ENCODE measurements around the gene KRI1.

KRI1 gene

GRCh38 chr19:10565567-10566407 is at the start of gene KRI1:
Gene KRI1 (minus strand): TSS chr19:10566010. CDS start chr19:10565999, 11 bp downstream.
- H3K4me2 ChIP-seq (ENCODE audit: low read depth, low read length, poor library complexity, severe bottlenecking) = peak within 1 kb of the TSS; percentile 90
- no peak for TF ChIP-seq EZH2phosphoT487 (IDR thresholded peaks at IDR 0.05; ENCODE audit: borderline replicate concordance)
- no peak for TF ChIP-seq CTCF (conservative IDR thresholded peaks at IDR 0.05; ENCODE audit: low read length)
- H3K27me3 ChIP-seq (ENCODE audit: insufficient read depth, low read length, poor library complexity, severe bottlenecking) = peaks cover 4% of the 10 kb centered on the region
- peak within 1 kb of the TSS; percentile 86 for H3K4me3 ChIP-seq (ENCODE audit: low read length, poor library complexity, severe bottlenecking)
- H3K36me3 ChIP-seq (ENCODE audit: insufficient read depth, low read length) = peaks cover 11% of the 10 kb centered on the region; the same call in 1 of the 2 replicates
- H3K4me1 ChIP-seq (ENCODE audit: insufficient read depth, low read length, poor library complexity, severe bottlenecking) = peaks cover 32% of the 10 kb centered on the region
- H3K9ac ChIP-seq (ENCODE audit: low read depth, low read length, poor library complexity, severe bottlenecking) = peak within 1 kb of the TSS; percentile 99
- H2AFZ ChIP-seq (ENCODE audit: low read length) = peak within 1 kb of the TSS; percentile 17; the same call in 1 of the 2 replicates
- peaks cover 30% of the 10 kb centered on the region for H4K20me1 ChIP-seq (ENCODE audit: insufficient read depth, low read length, poor library complexity, severe bottlenecking)
- H3F3A ChIP-seq (ENCODE audit: low read depth) = peaks cover 10% of the 10 kb centered on the region; the same call in 1 of the 2 replicates
- H3K9me3 ChIP-seq (ENCODE audit: insufficient read depth, low read depth, low read length) = no peaks in the 10 kb centered on the region
- no peaks in the 10 kb centered on the region for H3K9me2 ChIP-seq (replicated peaks; ENCODE audit: low read depth, low read length)
- peaks cover 72% of the 10 kb centered on the region for H3K79me2 ChIP-seq (ENCODE audit: insufficient read depth, low read length)

- H3K27me3 ChIP-seq (ENCODE audit: insufficient read depth, low read length, poor library complexity, severe bottlenecking) = no peaks in the 10 kb centered on the region
- no peak overlapping the region for H3K9ac ChIP-seq (ENCODE audit: low read depth, low read length, poor library complexity, severe bottlenecking)
- H2AFZ ChIP-seq (ENCODE audit: low read length) = no peak overlapping the region
- H3K4me2 ChIP-seq (ENCODE audit: low read depth, low read length, poor library complexity, severe bottlenecking) = no peak overlapping the region
- TF ChIP-seq CTCF (conservative IDR thresholded peaks at IDR 0.05; ENCODE audit: low read length) (no peak), EZH2phosphoT487 (IDR thresholded peaks at IDR 0.05; ENCODE audit: borderline replicate concordance) (no peak)
- no peak overlapping the region for H3K4me3 ChIP-seq (ENCODE audit: low read length, poor library complexity, severe bottlenecking)
- no peaks in the 10 kb centered on the region for H3K79me2 ChIP-seq (ENCODE audit: insufficient read depth, low read length)
- no peaks in the 10 kb centered on the region for H3K36me3 ChIP-seq (ENCODE audit: insufficient read depth, low read length)
- no peaks in the 10 kb centered on the region for H4K20me1 ChIP-seq (ENCODE audit: insufficient read depth, low read length, poor library complexity, severe bottlenecking)
- H3K9me2 ChIP-seq (replicated peaks; ENCODE audit: low read depth, low read length) = no peaks in the 10 kb centered on the region
- peaks cover 6% of the 10 kb centered on the region for H3K4me1 ChIP-seq (ENCODE audit: insufficient read depth, low read length, poor library complexity, severe bottlenecking)
- no peaks in the 10 kb centered on the region for H3K9me3 ChIP-seq (ENCODE audit: insufficient read depth, low read depth, low read length)
- H3F3A ChIP-seq (ENCODE audit: low read depth) = no peaks in the 10 kb centered on the region
Measured at GRCh38 chr19:10612499-10613119, 46.8 kb upstream of the KRI1 start.

GRCh38 chr19:10611907-10612306 is 46.1 kb upstream of the KRI1 start:
- Histone ChIP-seq H4K20me1 (ENCODE audit: insufficient read depth, low read length, poor library complexity, severe bottlenecking) (no peaks in the 10 kb centered on the region), H2AFZ (ENCODE audit: low read length) (no peak overlapping the region), H3K4me3 (ENCODE audit: low read length, poor library complexity, severe bottlenecking) (no peak overlapping the region), H3K9me3 (ENCODE audit: insufficient read depth, low read depth, low read length) (no peaks in the 10 kb centered on the region), H3K27me3 (ENCODE audit: insufficient read depth, low read length, poor library complexity, severe bottlenecking) (no peaks in the 10 kb centered on the region), H3K9ac (ENCODE audit: low read depth, low read length, poor library complexity, severe bottlenecking) (no peak overlapping the region), H3K4me1 (ENCODE audit: insufficient read depth, low read length, poor library complexity, severe bottlenecking) (peaks cover 6% of the 10 kb centered on the region), H3K9me2 (replicated peaks; ENCODE audit: low read depth, low read length) (no peaks in the 10 kb centered on the region), H3K79me2 (ENCODE audit: insufficient read depth, low read length) (no peaks in the 10 kb centered on the region), H3K4me2 (ENCODE audit: low read depth, low read length, poor library complexity, severe bottlenecking) (no peak overlapping the region), H3K36me3 (ENCODE audit: insufficient read depth, low read length) (no peaks in the 10 kb centered on the region), H3F3A (ENCODE audit: low read depth) (no peaks in the 10 kb centered on the region)
- TF ChIP-seq EZH2phosphoT487 (IDR thresholded peaks at IDR 0.05; ENCODE audit: borderline replicate concordance) = no peak
- TF ChIP-seq CTCF (conservative IDR thresholded peaks at IDR 0.05; ENCODE audit: low read length) = no peak
